ENCODE data around the gene FOXO6. TPM values are rescaled to one million over a fixed set of nuclear protein-coding genes. Genes with fewer than 3 reads are reported as not detected.

FOXO6 gene
- total and polyA plus RNA-seq, 2 donors (not counting 1 experiment from before 2014, with no cell fraction given), result 0.06 to 0.15 TPM

DNA sequence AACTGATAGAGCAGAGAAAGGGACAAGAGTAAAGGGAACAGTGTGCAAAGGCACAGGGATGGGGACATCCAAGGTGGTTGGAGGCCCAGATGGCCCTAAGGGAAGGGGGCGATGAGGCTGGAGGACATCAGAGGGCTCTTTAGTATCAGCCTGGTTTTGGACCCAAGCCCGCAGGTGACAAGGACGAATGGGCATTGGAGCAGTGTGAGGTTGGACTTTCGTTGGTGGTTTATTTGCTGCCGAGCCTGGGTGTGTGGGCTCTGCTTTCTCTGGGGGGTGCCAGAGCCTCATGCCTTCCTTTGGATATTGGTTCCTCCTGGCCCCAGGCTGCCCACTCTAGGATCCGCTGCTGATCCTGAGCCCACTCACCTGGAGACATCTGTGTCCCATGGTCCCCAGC lies 12.1 kb downstream of the FOXO6 start:
- Mint-ChIP-seq H3K9me3 (ENCODE audit: insufficient read depth) (no peaks in the 10 kb centered on the region), H3K4me1 (no peaks in the 10 kb centered on the region), H3K4me3 (no peak overlapping the region), H3K27ac (no peak overlapping the region), H3K27me3 (peaks cover 50% of the 10 kb centered on the region)
- ATAC-seq (ENCODE audit: low read depth) (no peak), DNase-seq (no peak)
- Histone ChIP-seq H3K4me1 (ENCODE audit: control insufficient read depth in 2 of 2, insufficient read depth in 2 of 2, low read length in 2 of 2) (no peaks in the 10 kb centered on the region), H3K4me3 (ENCODE audit: control extremely low read depth in 1 of 5, extremely low read depth in 1 of 5, insufficient read depth in 1 of 5, low read depth in 2 of 5, low read length in 4 of 5) (no peak overlapping the region), H3K79me2 (ENCODE audit: control insufficient read depth, insufficient read depth, low read length) (no peaks in the 10 kb centered on the region), H3K9ac (ENCODE audit: low read length) (no peak overlapping the region), H3K27ac (ENCODE audit: low read length in 2 of 2) (no peak overlapping the region), H4K20me1 (ENCODE audit: control insufficient read depth, insufficient read depth, low read length, poor library complexity, severe bottlenecking) (no peaks in the 10 kb centered on the region), H2AFZ (ENCODE audit: insufficient read depth, low read depth, low read length, poor library complexity, severe bottlenecking) (no peak overlapping the region), H3K4me2 (replicated peaks; ENCODE audit: low read depth, low read length, poor library complexity, severe bottlenecking) (no peak overlapping the region), H3K36me3 (replicated peaks in 1 of 2; ENCODE audit: control extremely low read depth in 1 of 2, control insufficient read depth in 1 of 2, extremely low read depth in 1 of 2, insufficient read depth in 2 of 2, low read length in 1 of 2) (no peaks in the 10 kb centered on the region), H3K9me3 (ENCODE audit: control extremely low read depth in 1 of 3, control insufficient read depth in 2 of 3, insufficient read depth in 1 of 3, low read length in 2 of 3) (no peaks in the 10 kb centered on the region), H3K27me3 (replicated peaks in 1 of 4; ENCODE audit: control extremely low read depth in 1 of 4, control insufficient read depth in 3 of 4, insufficient read depth in 4 of 4, low read length in 3 of 4) (peaks cover 0 to 22% (median 2%) of the 10 kb centered on the region in 4 experiments)
- CTCF ChIA-PET, result no interaction called here
- 97% methylated on average over 4 of the region's 6 CpGs for WGBS (ENCODE audit: insufficient coverage)
- POLR2A ChIA-PET, result no interaction called here
- TF ChIP-seq, protein P1, sequence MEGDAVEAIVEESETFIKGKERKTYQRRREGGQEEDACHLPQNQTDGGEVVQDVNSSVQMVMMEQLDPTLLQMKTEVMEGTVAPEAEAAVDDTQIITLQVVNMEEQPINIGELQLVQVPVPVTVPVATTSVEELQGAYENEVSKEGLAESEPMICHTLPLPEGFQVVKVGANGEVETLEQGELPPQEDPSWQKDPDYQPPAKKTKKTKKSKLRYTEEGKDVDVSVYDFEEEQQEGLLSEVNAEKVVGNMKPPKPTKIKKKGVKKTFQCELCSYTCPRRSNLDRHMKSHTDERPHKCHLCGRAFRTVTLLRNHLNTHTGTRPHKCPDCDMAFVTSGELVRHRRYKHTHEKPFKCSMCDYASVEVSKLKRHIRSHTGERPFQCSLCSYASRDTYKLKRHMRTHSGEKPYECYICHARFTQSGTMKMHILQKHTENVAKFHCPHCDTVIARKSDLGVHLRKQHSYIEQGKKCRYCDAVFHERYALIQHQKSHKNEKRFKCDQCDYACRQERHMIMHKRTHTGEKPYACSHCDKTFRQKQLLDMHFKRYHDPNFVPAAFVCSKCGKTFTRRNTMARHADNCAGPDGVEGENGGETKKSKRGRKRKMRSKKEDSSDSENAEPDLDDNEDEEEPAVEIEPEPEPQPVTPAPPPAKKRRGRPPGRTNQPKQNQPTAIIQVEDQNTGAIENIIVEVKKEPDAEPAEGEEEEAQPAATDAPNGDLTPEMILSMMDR (IDR thresholded peaks at IDR 0.05), result no peak
- no peak for TF ChIP-seq EZH2 (IDR thresholded peaks at IDR 0.05; ENCODE audit: borderline replicate concordance, insufficient read depth, low read depth, low read length, poor library complexity, severe bottlenecking)
- intact Hi-C loops (cut with micrococcal nuclease), result no loop called here

DNA sequence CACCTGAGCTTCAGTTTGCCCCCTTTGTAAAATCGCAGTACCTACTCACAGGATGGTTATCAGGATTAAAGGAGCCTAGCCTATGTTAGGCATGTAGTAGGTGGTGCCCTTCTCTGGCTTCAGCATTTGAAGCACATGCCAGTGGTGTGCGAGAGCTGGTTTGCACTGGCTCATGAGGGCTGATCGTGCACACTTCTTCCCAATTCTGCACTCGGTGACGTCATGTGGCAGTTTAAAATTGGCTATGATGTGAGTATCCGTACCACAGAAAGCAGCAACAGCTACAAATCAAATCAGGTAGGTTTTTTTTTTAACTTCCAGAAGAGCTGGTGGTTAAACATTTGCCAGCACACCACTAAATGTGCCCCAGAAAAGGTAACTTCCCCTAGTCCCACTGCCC lies 13.5 kb downstream of the FOXO6 start:
- intact Hi-C loops (cut with micrococcal nuclease), result no loop called here
- Histone ChIP-seq H2AFZ (ENCODE audit: insufficient read depth, low read depth, low read length, poor library complexity, severe bottlenecking) (no peak overlapping the region), H3K9me3 (ENCODE audit: control extremely low read depth in 1 of 3, control insufficient read depth in 2 of 3, insufficient read depth in 1 of 3, low read length in 2 of 3) (no peaks in the 10 kb centered on the region), H3K36me3 (replicated peaks in 1 of 2; ENCODE audit: control extremely low read depth in 1 of 2, control insufficient read depth in 1 of 2, extremely low read depth in 1 of 2, insufficient read depth in 2 of 2, low read length in 1 of 2) (no peaks in the 10 kb centered on the region), H3K79me2 (ENCODE audit: control insufficient read depth, insufficient read depth, low read length) (no peaks in the 10 kb centered on the region), H3K27me3 (replicated peaks in 1 of 4; ENCODE audit: control extremely low read depth in 1 of 4, control insufficient read depth in 3 of 4, insufficient read depth in 4 of 4, low read length in 3 of 4) (peaks cover 0 to 23% (median 2%) of the 10 kb centered on the region in 4 experiments), H3K4me1 (ENCODE audit: control insufficient read depth in 2 of 2, insufficient read depth in 2 of 2, low read length in 2 of 2) (peaks cover 0 to under 1% of the 10 kb centered on the region in 2 donors), H4K20me1 (ENCODE audit: control insufficient read depth, insufficient read depth, low read length, poor library complexity, severe bottlenecking) (no peaks in the 10 kb centered on the region), H3K4me3 (ENCODE audit: control extremely low read depth in 1 of 5, extremely low read depth in 1 of 5, insufficient read depth in 1 of 5, low read depth in 2 of 5, low read length in 4 of 5) (no peak overlapping the region), H3K9ac (ENCODE audit: low read length) (no peak overlapping the region), H3K27ac (ENCODE audit: low read length in 2 of 2) (no peak overlapping the region), H3K4me2 (replicated peaks; ENCODE audit: low read depth, low read length, poor library complexity, severe bottlenecking) (no peak overlapping the region)
- Mint-ChIP-seq H3K4me1 (peaks cover under 1% of the 10 kb centered on the region), H3K4me3 (no peak overlapping the region), H3K27ac (no peak overlapping the region), H3K27me3 (peaks cover 46% of the 10 kb centered on the region), H3K9me3 (ENCODE audit: insufficient read depth) (no peaks in the 10 kb centered on the region)
- TF ChIP-seq, protein P1 (IDR thresholded peaks at IDR 0.05), result no peak
- TF ChIP-seq EZH2 (IDR thresholded peaks at IDR 0.05; ENCODE audit: borderline replicate concordance, insufficient read depth, low read depth, low read length, poor library complexity, severe bottlenecking), result no peak
- ChIA-PET CTCF (no interaction called here), POLR2A (no interaction called here)
- WGBS (ENCODE audit: insufficient coverage), result 100% methylated on average over 3 of the region's 6 CpGs
- DNase-seq (no peak), ATAC-seq (ENCODE audit: low read depth) (no peak)

Measured in B cell (primary cell).